Ishikawa (cell line): ENCODE measurements around the gene PLXNA4.

Source experiments
- CEBPB ChIP-seq: IDR thresholded peaks from 2 replicates; pipeline ENCODE4 v1.6.1; 2012
- CREB1 ChIP-seq: IDR thresholded peaks from 2 replicates; pipeline ENCODE4 v1.6.1; 2012; ENCODE audit warnings: low read depth
- EGR1 ChIP-seq: IDR thresholded peaks from 2 replicates; pipeline ENCODE4 v1.6.1; 2012
- EP300 ChIP-seq: IDR thresholded peaks from 2 replicates; pipeline ENCODE4 v1.6.1; 2012; ENCODE audit warnings: borderline replicate concordance
- FOXM1 ChIP-seq: IDR thresholded peaks from 2 replicates; pipeline ENCODE4 v1.6.1; 2012; ENCODE audit warnings: low read depth, borderline replicate concordance
- NFIC ChIP-seq: IDR thresholded peaks from 2 replicates; pipeline ENCODE4 v1.6.1; 2012
- RAD21 ChIP-seq: IDR thresholded peaks from 2 replicates; pipeline ENCODE4 v1.6.1; 2012; ENCODE audit warnings: low read depth
- TAF1 ChIP-seq: IDR thresholded peaks from 2 replicates; pipeline ENCODE4 v1.6.1; 2012; ENCODE audit warnings: low read depth, mild to moderate bottlenecking
- TCF12 ChIP-seq: IDR thresholded peaks from 2 replicates; pipeline ENCODE4 v1.6.1; 2012; ENCODE audit warnings: low read depth
- TEAD4 ChIP-seq: IDR thresholded peaks from 2 replicates; pipeline ENCODE4 v1.6.1; 2012
- YY1 ChIP-seq: IDR thresholded peaks from 2 replicates; pipeline ENCODE4 v1.6.1; 2012; ENCODE audit warnings: low read depth
- ZBTB7A ChIP-seq: IDR thresholded peaks from 2 replicates; pipeline ENCODE4 v1.6.1; 2012; ENCODE audit warnings: low read depth
- TF ChIP-seq, protein P1 (sequence below): IDR thresholded peaks from 2 replicates; pipeline ENCODE4 v1.6.1; 2012
- TF ChIP-seq, protein P2 (sequence below): IDR thresholded peaks from 2 replicates; pipeline ENCODE4 v1.6.1; 2012
- TF ChIP-seq, protein P3 (sequence below): IDR thresholded peaks from 2 replicates; pipeline ENCODE4 v1.6.1; 2012; ENCODE audit warnings: low read depth, mild to moderate bottlenecking

The PLXNA4 gene

DNA sequence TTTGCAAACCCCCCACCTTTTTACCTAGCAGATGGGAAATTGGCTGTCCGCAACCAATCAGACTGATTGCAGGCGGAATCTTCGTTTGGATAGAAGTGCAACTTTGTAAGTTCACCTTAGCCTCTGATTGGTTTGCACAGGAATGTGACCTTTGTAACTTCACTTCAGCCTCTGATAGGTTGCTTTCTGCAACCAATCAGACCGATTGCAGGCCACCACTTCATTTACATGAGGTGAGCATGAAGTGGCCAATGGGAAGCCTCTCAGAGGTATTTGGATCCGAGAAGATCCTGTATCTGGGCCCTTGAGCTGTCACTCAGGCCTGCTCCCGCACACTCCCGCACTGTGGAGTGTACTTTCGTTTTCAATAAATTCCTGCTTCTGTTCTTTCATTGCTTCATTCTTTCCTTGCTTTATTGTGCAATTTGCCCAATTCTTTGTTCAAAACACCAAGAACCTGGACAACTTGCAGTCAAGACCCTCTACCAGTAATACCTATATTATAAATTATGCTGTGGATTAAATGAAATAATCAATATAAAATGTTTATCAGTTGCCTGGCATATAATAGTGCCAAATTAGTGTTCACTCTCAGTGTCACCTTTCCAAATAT is 491.4 kb downstream of the PLXNA4 start:
- TF ChIP-seq TCF12 (no peak), TEAD4 (no peak), CREB1 (no peak), CEBPB (no peak), YY1 (no peak), EP300 (no peak), NFIC (no peak), FOXM1 (no peak), TAF1 (no peak), ZBTB7A (no peak), RAD21 (no peak), EGR1 (no peak)
- TF ChIP-seq, protein P1, sequence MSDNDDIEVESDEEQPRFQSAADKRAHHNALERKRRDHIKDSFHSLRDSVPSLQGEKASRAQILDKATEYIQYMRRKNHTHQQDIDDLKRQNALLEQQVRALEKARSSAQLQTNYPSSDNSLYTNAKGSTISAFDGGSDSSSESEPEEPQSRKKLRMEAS: no peak
- TF ChIP-seq, protein P2, sequence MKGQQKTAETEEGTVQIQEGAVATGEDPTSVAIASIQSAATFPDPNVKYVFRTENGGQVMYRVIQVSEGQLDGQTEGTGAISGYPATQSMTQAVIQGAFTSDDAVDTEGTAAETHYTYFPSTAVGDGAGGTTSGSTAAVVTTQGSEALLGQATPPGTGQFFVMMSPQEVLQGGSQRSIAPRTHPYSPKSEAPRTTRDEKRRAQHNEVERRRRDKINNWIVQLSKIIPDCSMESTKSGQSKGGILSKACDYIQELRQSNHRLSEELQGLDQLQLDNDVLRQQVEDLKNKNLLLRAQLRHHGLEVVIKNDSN: no peak
- TF ChIP-seq, protein P3, sequence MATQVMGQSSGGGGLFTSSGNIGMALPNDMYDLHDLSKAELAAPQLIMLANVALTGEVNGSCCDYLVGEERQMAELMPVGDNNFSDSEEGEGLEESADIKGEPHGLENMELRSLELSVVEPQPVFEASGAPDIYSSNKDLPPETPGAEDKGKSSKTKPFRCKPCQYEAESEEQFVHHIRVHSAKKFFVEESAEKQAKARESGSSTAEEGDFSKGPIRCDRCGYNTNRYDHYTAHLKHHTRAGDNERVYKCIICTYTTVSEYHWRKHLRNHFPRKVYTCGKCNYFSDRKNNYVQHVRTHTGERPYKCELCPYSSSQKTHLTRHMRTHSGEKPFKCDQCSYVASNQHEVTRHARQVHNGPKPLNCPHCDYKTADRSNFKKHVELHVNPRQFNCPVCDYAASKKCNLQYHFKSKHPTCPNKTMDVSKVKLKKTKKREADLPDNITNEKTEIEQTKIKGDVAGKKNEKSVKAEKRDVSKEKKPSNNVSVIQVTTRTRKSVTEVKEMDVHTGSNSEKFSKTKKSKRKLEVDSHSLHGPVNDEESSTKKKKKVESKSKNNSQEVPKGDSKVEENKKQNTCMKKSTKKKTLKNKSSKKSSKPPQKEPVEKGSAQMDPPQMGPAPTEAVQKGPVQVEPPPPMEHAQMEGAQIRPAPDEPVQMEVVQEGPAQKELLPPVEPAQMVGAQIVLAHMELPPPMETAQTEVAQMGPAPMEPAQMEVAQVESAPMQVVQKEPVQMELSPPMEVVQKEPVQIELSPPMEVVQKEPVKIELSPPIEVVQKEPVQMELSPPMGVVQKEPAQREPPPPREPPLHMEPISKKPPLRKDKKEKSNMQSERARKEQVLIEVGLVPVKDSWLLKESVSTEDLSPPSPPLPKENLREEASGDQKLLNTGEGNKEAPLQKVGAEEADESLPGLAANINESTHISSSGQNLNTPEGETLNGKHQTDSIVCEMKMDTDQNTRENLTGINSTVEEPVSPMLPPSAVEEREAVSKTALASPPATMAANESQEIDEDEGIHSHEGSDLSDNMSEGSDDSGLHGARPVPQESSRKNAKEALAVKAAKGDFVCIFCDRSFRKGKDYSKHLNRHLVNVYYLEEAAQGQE: no peak

DNA sequence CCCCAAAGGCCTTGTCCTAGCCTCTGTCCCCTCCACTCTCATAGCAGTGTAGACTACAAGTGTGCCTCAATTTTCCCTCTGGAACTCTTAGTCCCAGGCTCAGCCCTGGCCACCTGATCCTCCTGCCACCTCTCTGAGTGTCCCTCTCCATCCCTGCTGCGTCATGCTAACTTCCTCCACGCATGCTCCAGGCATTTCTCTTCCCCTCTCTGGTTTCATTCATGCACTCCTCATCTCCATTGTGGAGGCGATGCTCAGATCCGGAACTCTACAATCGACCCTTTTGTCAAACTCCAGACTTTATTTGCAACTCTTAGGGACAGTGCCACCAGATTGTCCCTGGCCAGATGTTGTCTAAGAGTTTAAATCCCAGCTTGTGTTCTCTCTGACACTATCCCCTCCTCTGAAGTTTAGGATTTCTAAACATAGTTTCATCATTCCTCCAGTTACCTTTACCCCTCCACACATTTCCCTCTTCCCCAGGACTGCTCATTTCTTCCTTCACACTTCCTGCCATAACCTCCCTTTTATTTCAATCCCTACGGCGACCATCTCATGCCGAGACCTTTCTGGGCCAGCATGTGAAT is 492.6 kb downstream of the PLXNA4 start:
- TF ChIP-seq TCF12 (no peak), EGR1 (no peak), ZBTB7A (no peak), RAD21 (no peak), TEAD4 (no peak), YY1 (no peak), NFIC (no peak)
- TF ChIP-seq, protein P1: no peak

DNA sequence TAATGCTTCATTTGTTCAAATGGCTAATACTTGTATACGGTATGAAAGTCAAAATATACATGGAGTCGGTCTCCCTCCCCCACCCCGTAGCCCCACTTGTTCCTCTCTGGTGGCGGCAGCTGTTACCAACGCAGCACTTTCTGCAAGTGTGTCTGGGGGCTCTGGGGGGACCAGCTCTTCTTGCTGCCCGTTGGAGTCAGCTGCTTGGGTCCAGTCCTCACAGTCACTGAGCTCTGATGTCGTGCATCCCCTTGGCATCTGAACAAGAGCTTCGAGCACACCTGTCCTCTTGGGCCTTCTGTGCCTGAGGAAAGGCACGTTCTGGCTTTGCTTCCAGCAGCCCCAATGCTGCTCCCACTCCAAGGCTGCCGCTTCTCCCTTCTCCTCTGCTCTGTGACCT is 493.1 kb downstream of the PLXNA4 start:
- TF ChIP-seq TAF1 (no peak), EP300 (no peak), TEAD4 (no peak), RAD21 (no peak), NFIC (no peak), CEBPB (no peak), CREB1 (no peak), ZBTB7A (no peak), EGR1 (no peak), YY1 (no peak), FOXM1 (no peak), TCF12 (no peak)
- TF ChIP-seq, protein P3: no peak
- TF ChIP-seq, protein P2: no peak
- TF ChIP-seq, protein P1: no peak

DNA sequence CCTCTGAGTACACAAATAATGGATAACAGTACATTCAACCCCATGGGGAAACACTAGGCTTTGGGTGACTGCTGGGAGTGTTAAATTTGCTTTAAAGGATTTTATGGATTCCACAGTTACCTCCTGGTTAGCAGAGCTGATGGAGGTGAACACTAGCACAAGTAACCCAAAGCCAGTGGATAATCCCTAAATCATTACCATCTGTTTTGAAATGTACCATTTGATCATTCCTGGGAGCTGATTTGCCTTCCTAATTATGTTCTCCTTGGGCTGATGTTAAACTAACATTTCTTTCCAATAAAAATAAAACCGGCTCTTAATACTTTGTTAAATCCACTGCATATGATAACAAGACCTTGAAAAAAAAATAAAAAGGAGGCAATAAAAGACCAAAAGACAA is 493.9 kb downstream of the PLXNA4 start:
- TF ChIP-seq RAD21: no peak
- no peak for TF ChIP-seq ZBTB7A
- no peak for TF ChIP-seq YY1
- TF ChIP-seq, protein P2: no peak
- TF ChIP-seq TCF12: no peak
- TF ChIP-seq, protein P3: no peak
- TF ChIP-seq TEAD4: no peak
- TF ChIP-seq CREB1: no peak
- TF ChIP-seq FOXM1: no peak
- no peak for TF ChIP-seq CEBPB
- no peak for TF ChIP-seq EGR1
- TF ChIP-seq, protein P1: no peak
